Neuronal stem cell (in vitro differentiated cells): ENCODE results near the gene CLDN3.

Experiments
- DNase-seq: peaks from one replicate; pipeline ENCODE4 v3.0.0-alpha.2; 2013; ENCODE audit warnings: low spot score
- H2AFZ ChIP-seq: one replicate; pipeline ENCODE4 v1.6.1; 2013; ENCODE audit warnings: mild to moderate bottlenecking, low read length, inconsistent platforms
- H2AK5ac ChIP-seq: 2 replicates; pipeline ENCODE4 v1.6.1; 2013; ENCODE audit warnings: low read depth, mild to moderate bottlenecking, inconsistent platforms, low read length, moderate library complexity, mixed read lengths
- H2BK120ac ChIP-seq: 2 replicates; pipeline ENCODE4 v1.6.1; 2013; ENCODE audit warnings: low read depth, mild to moderate bottlenecking, inconsistent platforms, low read length, moderate library complexity, mixed read lengths
- H2BK12ac ChIP-seq: one replicate; pipeline ENCODE4 v1.6.1; 2013; ENCODE audit warnings: low read length, inconsistent platforms
- H2BK15ac ChIP-seq: 2 replicates; pipeline ENCODE4 v1.6.1; 2013; ENCODE audit warnings: mild to moderate bottlenecking, low read length, inconsistent platforms, mixed read lengths
- H2BK5ac ChIP-seq: one replicate; pipeline ENCODE4 v1.6.1; 2013; ENCODE audit warnings: inconsistent platforms, mild to moderate bottlenecking, low read length, moderate library complexity
- H3K14ac ChIP-seq: one replicate; pipeline ENCODE4 v1.6.1; 2013; ENCODE audit warnings: low read length, inconsistent platforms
- H3K18ac ChIP-seq: 2 replicates; pipeline ENCODE4 v1.6.1; 2013; ENCODE audit warnings: low read length, inconsistent platforms
- H3K23ac ChIP-seq: 2 replicates; pipeline ENCODE4 v1.6.1; 2013; ENCODE audit warnings: low read depth, mild to moderate bottlenecking, mixed read lengths, low read length, inconsistent platforms; ENCODE audit not compliant: poor library complexity
- H3K27ac ChIP-seq: replicated peaks from 3 replicates; pipeline ENCODE4 v1.5.1; 2013; ENCODE audit warnings: low read length, inconsistent platforms
- H3K27me3 ChIP-seq, 3 experiments: 2 replicates each; pipeline ENCODE4 v1.6.1; 2013; ENCODE audit warnings: low read length in 3 of 3, mild to moderate bottlenecking in 2 of 3, inconsistent platforms in 1 of 3, low read depth in 1 of 3, mixed read lengths in 1 of 3, moderate library complexity in 1 of 3; ENCODE audit not compliant: control insufficient read depth in 3 of 3, insufficient read depth in 3 of 3
- H3K36me3 ChIP-seq, 2 donors: replicated peaks in 1 of 2; 2 replicates each; pipeline ENCODE4 v1.6.1; 2013; ENCODE audit warnings: low read length in 2 of 2; ENCODE audit not compliant: control insufficient read depth in 2 of 2, insufficient read depth in 2 of 2
- H3K4ac ChIP-seq: 2 replicates; pipeline ENCODE4 v1.6.1; 2013; ENCODE audit warnings: inconsistent platforms, mild to moderate bottlenecking, low read length, moderate library complexity
- H3K4me1 ChIP-seq, 2 donors: 1 replicate in 1 of 2; 2 replicates in 1 of 2; pipeline ENCODE4 v1.6.1; 2013; ENCODE audit warnings: low read length in 2 of 2, low read depth in 1 of 2; ENCODE audit not compliant: control insufficient read depth in 2 of 2, insufficient read depth in 1 of 2
- H3K4me2 ChIP-seq: one replicate; pipeline ENCODE4 v1.6.1; 2013; ENCODE audit warnings: mild to moderate bottlenecking, low read length, inconsistent platforms; ENCODE audit not compliant: insufficient read depth, poor library complexity, severe bottlenecking
- H3K4me3 ChIP-seq, 2 donors: 2 replicates each; pipeline ENCODE4 v1.5.1; 2013; ENCODE audit warnings: low read length in 2 of 2, mild to moderate bottlenecking in 2 of 2, inconsistent platforms in 1 of 2, moderate library complexity in 1 of 2
- H3K79me1 ChIP-seq: one replicate; pipeline ENCODE4 v1.6.1; 2013; ENCODE audit warnings: low read depth, mild to moderate bottlenecking, inconsistent platforms, low read length, moderate library complexity
- H3K9ac ChIP-seq: one replicate; pipeline ENCODE4 v1.6.1; 2013; ENCODE audit warnings: mild to moderate bottlenecking, low read depth, low read length, inconsistent platforms; ENCODE audit not compliant: poor library complexity
- H3K9me3 ChIP-seq, 2 donors: replicated peaks in 1 of 2; 2 replicates each; pipeline versions ENCODE3 to v1.6.1; 2013; ENCODE audit warnings: low read length in 2 of 2, mild to moderate bottlenecking in 2 of 2, inconsistent platforms in 1 of 2, low read depth in 1 of 2, mixed read lengths in 1 of 2, moderate library complexity in 1 of 2; ENCODE audit not compliant: control insufficient read depth in 2 of 2, insufficient read depth in 1 of 2
- H4K8ac ChIP-seq: one replicate; pipeline ENCODE4 v1.6.1; 2013; ENCODE audit warnings: low read depth, mild to moderate bottlenecking, inconsistent platforms, low read length, moderate library complexity
- H4K91ac ChIP-seq: one replicate; pipeline ENCODE4 v1.6.1; 2013; ENCODE audit warnings: low read length, low read depth, mild to moderate bottlenecking, inconsistent platforms; ENCODE audit not compliant: poor library complexity
- WGBS, 2 donors: extraction: QIAGEN DNeasy Blood & Tissue Kit; methylation state at CpG; one replicate each; pipeline ENCODE4 v1.1.7; 2013; ENCODE audit warnings: missing lambda C conversion rate in 2 of 2, mixed read lengths in 1 of 2; ENCODE audit not compliant: insufficient read length in 2 of 2, insufficient replicate concordance in 1 of 2; ENCODE audit errors: extremely low coverage in 2 of 2; 5-methylcytosine and 5-hydroxymethylcytosine counted together

The CLDN3 gene

DNA sequence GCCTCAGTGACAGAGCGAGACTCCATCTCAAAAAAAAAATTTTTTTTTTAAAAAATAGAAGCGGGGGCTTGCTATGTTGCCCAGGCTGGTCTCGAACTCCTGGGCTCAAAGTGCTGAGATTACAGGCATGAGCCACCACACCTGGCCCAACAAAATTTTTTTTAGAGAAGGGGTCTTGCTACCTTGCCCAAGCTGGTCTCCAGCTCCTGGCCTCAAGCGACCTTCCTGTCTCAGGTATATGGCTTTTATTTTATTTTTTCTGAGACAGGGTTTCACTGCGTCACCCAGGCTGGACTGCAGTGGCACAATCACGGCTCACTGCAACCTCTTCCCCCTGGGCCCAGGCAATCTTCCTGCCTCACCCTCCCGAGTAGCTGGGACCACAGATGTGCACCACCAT, 29.9 kb downstream of the CLDN3 start:
- Histone ChIP-seq H3K36me3 (peaks cover 21% of the 10 kb centered on the region in 2 donors), H2AK5ac (peak overlapping the region; percentile 51), H3K23ac (no peak overlapping the region), H3K4me3 (no peak overlapping the region), H4K8ac (no peak overlapping the region), H3K9ac (no peak overlapping the region), H3K79me1 (peaks cover 5% of the 10 kb centered on the region), H3K18ac (no peak overlapping the region), H2BK5ac (no peak overlapping the region), H3K27me3 (no peaks in the 10 kb centered on the region), H3K4ac (no peak overlapping the region), H3K27ac (no peak overlapping the region), H4K91ac (no peak overlapping the region), H2BK120ac (no peak overlapping the region), H3K9me3 (no peaks in the 10 kb centered on the region), H2AFZ (no peak overlapping the region), H2BK12ac (peak overlapping the region; percentile 12), H2BK15ac (peak overlapping the region; percentile 15), H3K4me1 (peaks cover 24 to 27% of the 10 kb centered on the region in 2 donors), H3K4me2 (no peak overlapping the region), H3K14ac (no peak overlapping the region)
- no peak for DNase-seq
- no CpG with 5 or more reads among the region's 7 CpGs for WGBS, 2 donors

DNA sequence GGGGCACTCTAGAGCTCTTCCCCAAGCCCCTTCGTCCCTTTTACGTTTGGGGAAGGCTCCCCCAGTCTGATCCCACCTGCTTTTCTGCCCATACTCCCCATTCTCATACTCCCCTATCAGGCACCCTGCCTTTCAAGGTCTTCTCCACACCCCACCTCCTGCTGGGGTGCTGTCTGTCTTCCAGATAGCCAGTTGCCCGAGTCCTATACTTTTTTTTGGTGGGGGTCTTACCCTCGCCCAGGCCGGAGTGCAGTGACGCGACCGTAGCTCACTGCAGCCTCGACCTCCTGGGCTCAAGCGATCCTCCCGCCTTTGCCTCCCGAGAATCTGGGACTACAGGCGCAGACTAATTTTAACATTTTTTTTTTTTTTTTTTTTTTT, 30.7 kb downstream of the CLDN3 start:
- peak overlapping the region; percentile 93 for H3K4ac ChIP-seq
- peaks cover 21 to 22% of the 10 kb centered on the region in 2 donors for H3K36me3 ChIP-seq
- no peak overlapping the region for H2BK120ac ChIP-seq
- peak overlapping the region; percentile 99 for H3K23ac ChIP-seq
- no CpG with 5 or more reads among the region's 13 CpGs for WGBS, 2 donors
- peak overlapping the region; percentile 84 to 88 for H3K4me3 ChIP-seq
- peak overlapping the region; percentile 92 for H4K91ac ChIP-seq
- H3K4me1 ChIP-seq: peaks cover 24 to 29% of the 10 kb centered on the region in 2 donors
- H2BK5ac ChIP-seq: peak overlapping the region; percentile 99
- H3K14ac ChIP-seq: no peak overlapping the region
- H2AFZ ChIP-seq: peak overlapping the region; percentile 98
- peak overlapping the region; percentile 89 for H3K4me2 ChIP-seq
- no peaks in the 10 kb centered on the region for H3K9me3 ChIP-seq
- peak overlapping the region; percentile 77 for H3K27ac ChIP-seq
- peak overlapping the region; percentile 100 for H2BK15ac ChIP-seq
- H3K79me1 ChIP-seq: peaks cover 6% of the 10 kb centered on the region
- peak overlapping the region; percentile 99 for H3K18ac ChIP-seq
- H2BK12ac ChIP-seq: peak overlapping the region; percentile 100
- no peaks in the 10 kb centered on the region for H3K27me3 ChIP-seq
- H3K9ac ChIP-seq: peak overlapping the region; percentile 94
- no peak for DNase-seq
- peak overlapping the region; percentile 43 for H2AK5ac ChIP-seq
- peak overlapping the region; percentile 43 for H4K8ac ChIP-seq

DNA sequence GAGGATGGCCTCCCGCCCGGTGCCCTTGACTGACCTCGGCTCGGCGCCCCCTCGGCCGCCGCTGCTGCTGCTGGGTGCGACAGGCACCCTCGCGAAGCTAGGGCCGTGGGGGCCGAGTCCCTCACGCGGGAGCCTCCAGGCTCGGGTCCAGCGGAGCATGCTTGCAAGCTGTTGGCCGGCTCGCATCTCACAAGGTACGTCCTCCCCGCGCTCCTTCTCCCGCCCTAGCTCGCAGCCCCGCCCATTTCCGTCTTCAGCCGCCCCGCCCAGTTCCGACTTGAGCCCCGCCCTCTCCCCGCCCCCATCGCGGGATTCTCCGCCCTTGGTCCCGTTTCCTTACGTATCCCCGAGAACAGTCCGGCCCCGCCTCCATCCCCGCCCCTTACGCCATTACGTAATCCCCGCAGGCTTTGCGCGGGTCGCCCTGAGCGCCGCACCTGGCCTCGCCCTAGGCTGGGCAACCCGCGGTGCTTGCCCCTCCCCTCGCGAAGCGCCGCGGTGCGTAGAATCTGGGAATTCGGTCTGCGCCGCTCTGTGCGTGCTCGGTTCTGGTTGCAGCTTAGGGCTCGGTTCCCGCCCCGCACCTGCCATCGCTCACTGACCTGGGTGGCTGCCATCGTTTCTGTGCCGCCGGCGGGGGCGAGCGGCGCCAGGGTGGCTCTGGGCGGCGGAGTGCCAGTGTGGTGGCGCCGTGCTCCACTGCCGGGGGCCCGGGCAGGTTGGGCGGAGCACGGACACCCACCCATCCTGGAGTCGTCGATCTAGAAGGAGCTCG, 31.3 kb downstream of the CLDN3 start, which contains the start of gene ABHD11:
TSS of gene ABHD11 (minus strand) at position 191 of the 775 bp plus-strand sequence. CDS start at position 159, 32 bp downstream.
- peak within 1 kb of the TSS; percentile 99 for H3K18ac ChIP-seq
- peak within 1 kb of the TSS; percentile 72 for H2BK120ac ChIP-seq
- H2AK5ac ChIP-seq: peak within 1 kb of the TSS; percentile 84
- WGBS, 2 donors: no CpG with 5 or more reads among the region's 84 CpGs
- no peaks in the 10 kb centered on the region for H3K27me3 ChIP-seq
- peak within 1 kb of the TSS; percentile 43 for H4K8ac ChIP-seq
- H2BK5ac ChIP-seq: peak within 1 kb of the TSS; percentile 99
- H3K79me1 ChIP-seq: peaks cover 6% of the 10 kb centered on the region
- H3K9me3 ChIP-seq: no peaks in the 10 kb centered on the region
- DNase-seq: peak; percentile 95
- peak within 1 kb of the TSS; percentile 98 for H2AFZ ChIP-seq
- H3K4ac ChIP-seq: peak within 1 kb of the TSS; percentile 93
- H2BK12ac ChIP-seq: peak within 1 kb of the TSS; percentile 100
- peak within 1 kb of the TSS; percentile 88 to 96 for H3K4me3 ChIP-seq
- H2BK15ac ChIP-seq: peak within 1 kb of the TSS; percentile 100
- H3K9ac ChIP-seq: peak within 1 kb of the TSS; percentile 97
- peak within 1 kb of the TSS; percentile 98 for H3K4me2 ChIP-seq
- H3K4me1 ChIP-seq: peaks cover 24 to 27% of the 10 kb centered on the region in 2 donors
- no peak within 1 kb of the TSS for H3K14ac ChIP-seq
- H4K91ac ChIP-seq: peak within 1 kb of the TSS; percentile 92
- peak within 1 kb of the TSS; percentile 99 for H3K23ac ChIP-seq
- H3K36me3 ChIP-seq: peaks cover 21 to 22% of the 10 kb centered on the region in 2 donors
- peak within 1 kb of the TSS; percentile 79 for H3K27ac ChIP-seq

DNA sequence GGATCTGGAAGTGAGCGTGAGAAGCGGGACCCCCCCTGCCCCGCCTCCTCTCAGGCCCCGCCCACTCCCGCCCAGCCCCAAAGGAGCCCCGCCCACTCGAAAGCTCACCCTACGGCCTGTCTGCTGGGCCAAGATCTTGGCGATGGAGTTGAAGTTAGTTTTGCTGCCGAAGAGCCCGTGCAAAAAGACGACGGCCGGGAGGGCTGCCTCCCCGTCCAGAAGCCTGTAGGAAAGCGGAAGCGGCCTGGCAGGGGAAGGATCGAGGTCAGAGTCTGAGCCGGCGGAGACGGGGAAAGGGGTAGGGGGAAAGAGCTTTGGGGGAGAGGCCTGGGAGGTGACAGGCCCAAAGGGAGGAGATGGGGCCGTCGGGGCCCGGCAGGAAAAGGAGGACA, 31.9 kb downstream of the CLDN3 start:
- Histone ChIP-seq H2AFZ (peak overlapping the region; percentile 93), H2BK5ac (peak overlapping the region; percentile 53), H3K4me3 (peak overlapping the region; percentile 88 to 96), H3K4me1 (peaks cover 19 to 22% of the 10 kb centered on the region in 2 donors), H2BK12ac (peak overlapping the region; percentile 97), H4K91ac (no peak overlapping the region), H3K23ac (peak overlapping the region; percentile 99), H3K27me3 (no peaks in the 10 kb centered on the region), H3K36me3 (peaks cover 21 to 22% of the 10 kb centered on the region in 2 donors), H3K18ac (peak overlapping the region; percentile 99), H3K4me2 (peak overlapping the region; percentile 98), H3K79me1 (peaks cover 6% of the 10 kb centered on the region), H2AK5ac (peak overlapping the region; percentile 84), H4K8ac (no peak overlapping the region), H3K14ac (no peak overlapping the region), H2BK15ac (peak overlapping the region; percentile 75), H3K27ac (peak overlapping the region; percentile 79), H3K9me3 (no peaks in the 10 kb centered on the region), H3K4ac (peak overlapping the region; percentile 53), H2BK120ac (peak overlapping the region; percentile 72), H3K9ac (peak overlapping the region; percentile 97)
- no peak for DNase-seq
- no CpG with 5 or more reads among the region's 24 CpGs for WGBS, 2 donors
